ENCODE measurements around the gene ANKRD39. TPM values are rescaled to one million over a fixed set of nuclear protein-coding genes. Genes with fewer than 3 reads are reported as not detected.

The ANKRD39 gene
- total RNA-seq, 2 donors from 2014 or later, result 8.4 to 18.0 TPM

- no peak for TF ChIP-seq CTCF (IDR thresholded peaks at IDR 0.05)
- DNase-seq (ENCODE audit: low spot score), result no peak
Observed at GRCh38 chr2:96856776-96857666, 795 bp downstream of the ANKRD39 start.

GRCh38 chr2:96853321-96853720 lies 4.5 kb downstream of the ANKRD39 start:
- DNase-seq (ENCODE audit: low spot score) (no peak), ATAC-seq (ENCODE audit: insufficient number of reproducible peaks, low FRiP score, low read depth) (no peak)
- Histone ChIP-seq H3K9me3 (no peaks in the 10 kb centered on the region), H3K36me3 (peaks cover 26% of the 10 kb centered on the region), H3K27ac (no peak overlapping the region), H3K4me1 (ENCODE audit: control insufficient read depth in 1 of 2, low read depth in 2 of 2) (peaks cover 7 to 10% of the 10 kb centered on the region in 2 donors), H3K4me3 (no peak overlapping the region), H3K27me3 (replicated peaks; ENCODE audit: insufficient read depth) (no peaks in the 10 kb centered on the region)
- TF ChIP-seq CTCF (IDR thresholded peaks at IDR 0.05), result no peak

More at GRCh38 chr2:96856776-96857666, 795 bp downstream of the ANKRD39 start:
- Histone ChIP-seq H3K27ac (peak overlapping the region; percentile 42 to 86), H3K4me1 (ENCODE audit: control insufficient read depth in 1 of 2, low read depth in 2 of 2) (peaks cover 16 to 30% of the 10 kb centered on the region in 2 donors), H3K4me3 (peak overlapping the region; percentile 93), H3K27me3 (replicated peaks; ENCODE audit: insufficient read depth) (no peaks in the 10 kb centered on the region), H3K36me3 (peaks cover 30% of the 10 kb centered on the region), H3K9me3 (no peaks in the 10 kb centered on the region)
- no peak for ATAC-seq (ENCODE audit: insufficient number of reproducible peaks, low FRiP score, low read depth)

- H3K36me3 ChIP-seq, result peaks cover 29% of the 10 kb centered on the region
- no peak for ATAC-seq (ENCODE audit: insufficient number of reproducible peaks, low FRiP score, low read depth)
Observed at GRCh38 chr2:96852667-96853066, 5.1 kb downstream of the ANKRD39 start.

GRCh38 chr2:96848264-96848663 lies 9.6 kb downstream of the ANKRD39 start:
- Histone ChIP-seq H3K4me3 (no peak overlapping the region), H3K27me3 (replicated peaks; ENCODE audit: insufficient read depth) (no peaks in the 10 kb centered on the region), H3K4me1 (ENCODE audit: control insufficient read depth in 1 of 2, low read depth in 2 of 2) (no peaks in the 10 kb centered on the region), H3K36me3 (peaks cover 22% of the 10 kb centered on the region), H3K9me3 (no peaks in the 10 kb centered on the region), H3K27ac (no peak overlapping the region)
- ATAC-seq (ENCODE audit: insufficient number of reproducible peaks, low FRiP score, low read depth) (no peak), DNase-seq (ENCODE audit: low spot score) (no peak)
- TF ChIP-seq CTCF (IDR thresholded peaks at IDR 0.05), result no peak

More at GRCh38 chr2:96852667-96853066, 5.1 kb downstream of the ANKRD39 start:
- DNase-seq (ENCODE audit: low spot score), result no peak
- no peak for TF ChIP-seq CTCF (IDR thresholded peaks at IDR 0.05)
- Histone ChIP-seq H3K4me3 (no peak overlapping the region), H3K9me3 (no peaks in the 10 kb centered on the region), H3K27ac (no peak overlapping the region), H3K4me1 (ENCODE audit: control insufficient read depth in 1 of 2, low read depth in 2 of 2) (peaks cover 7 to 10% of the 10 kb centered on the region in 2 donors), H3K27me3 (replicated peaks; ENCODE audit: insufficient read depth) (no peaks in the 10 kb centered on the region)

- TF ChIP-seq CTCF (IDR thresholded peaks at IDR 0.05), result no peak
- H3K36me3 ChIP-seq, result peaks cover 21% of the 10 kb centered on the region
- H3K4me3 ChIP-seq, result no peak overlapping the region
- no peak overlapping the region for H3K27ac ChIP-seq
- H3K4me1 ChIP-seq (ENCODE audit: control insufficient read depth in 1 of 2, low read depth in 2 of 2), result no peaks in the 10 kb centered on the region
- H3K27me3 ChIP-seq (replicated peaks; ENCODE audit: insufficient read depth), result no peaks in the 10 kb centered on the region
- H3K9me3 ChIP-seq, result no peaks in the 10 kb centered on the region
- DNase-seq (ENCODE audit: low spot score), result no peak
- ATAC-seq (ENCODE audit: insufficient number of reproducible peaks, low FRiP score, low read depth), result no peak
Observed at GRCh38 chr2:96847586-96847985, 10.2 kb downstream of the ANKRD39 start.
